Stimulated activated CD8-positive, alpha-beta memory T cell treated with anti-CD3 and anti-CD28 coated beads, Interleukin-12 subunit alpha, Interleukin-12 subunit beta, amount 100 ng/mL, for 4 hours (primary cell): ENCODE data around the gene REPS2.

Experiments
- DNase-seq: peaks from one replicate; pipeline ENCODE4 v3.0.0-alpha.2; 2020; ENCODE audit warnings: low read depth

REPS2 gene

GRCh38 chrX:17036171-17036961, 89.9 kb downstream of the REPS2 start:
- no peak for DNase-seq

DNA sequence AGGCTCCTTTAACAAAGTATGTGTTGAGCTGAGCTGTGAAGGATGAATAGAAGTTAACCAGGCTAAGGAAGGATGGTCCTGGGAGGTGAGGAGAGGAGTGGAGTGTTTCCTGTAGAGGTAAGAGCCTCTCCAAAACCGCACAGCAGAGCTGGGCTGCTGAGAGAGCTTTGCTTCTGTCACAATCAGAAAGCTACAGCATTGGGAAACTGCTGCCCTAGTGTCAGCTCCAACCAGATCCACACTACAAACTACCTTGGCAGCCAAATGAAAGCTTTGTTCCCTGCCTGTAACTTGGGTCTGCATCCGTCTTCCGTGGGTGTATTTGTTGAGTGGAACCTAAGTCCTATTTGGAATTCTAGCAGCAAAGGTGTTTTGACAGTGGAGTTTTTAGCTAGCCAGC, 91.8 kb downstream of the REPS2 start:
- no peak for DNase-seq

GRCh38 chrX:17038681-17039161, 92.3 kb downstream of the REPS2 start:
- no peak for DNase-seq

- DNase-seq, result no peak
Measured at GRCh38 chrX:17039826-17040225, 93.4 kb downstream of the REPS2 start.

GRCh38 chrX:17040711-17041110, 94.3 kb downstream of the REPS2 start:
- DNase-seq, result no peak

DNA sequence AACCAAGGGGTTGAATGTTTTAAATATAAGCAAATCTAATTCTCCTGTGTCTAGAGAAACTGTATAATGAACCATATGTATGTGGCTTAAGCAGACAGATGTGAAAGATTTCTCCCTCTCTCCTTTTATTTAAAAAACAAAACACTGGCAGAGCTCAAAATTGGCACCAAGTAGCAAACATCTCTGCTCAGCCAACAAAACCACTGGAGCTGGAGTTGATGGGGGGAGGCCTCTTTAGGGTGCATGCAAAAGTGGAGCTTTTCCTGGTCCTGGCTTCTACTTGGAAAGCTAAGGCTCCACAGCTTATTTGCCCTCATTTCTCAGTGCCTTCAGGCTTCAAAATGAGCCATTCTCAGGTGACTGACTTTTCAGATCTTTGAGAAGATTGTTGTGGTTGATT, 95.6 kb downstream of the REPS2 start:
- DNase-seq, result no peak

DNA sequence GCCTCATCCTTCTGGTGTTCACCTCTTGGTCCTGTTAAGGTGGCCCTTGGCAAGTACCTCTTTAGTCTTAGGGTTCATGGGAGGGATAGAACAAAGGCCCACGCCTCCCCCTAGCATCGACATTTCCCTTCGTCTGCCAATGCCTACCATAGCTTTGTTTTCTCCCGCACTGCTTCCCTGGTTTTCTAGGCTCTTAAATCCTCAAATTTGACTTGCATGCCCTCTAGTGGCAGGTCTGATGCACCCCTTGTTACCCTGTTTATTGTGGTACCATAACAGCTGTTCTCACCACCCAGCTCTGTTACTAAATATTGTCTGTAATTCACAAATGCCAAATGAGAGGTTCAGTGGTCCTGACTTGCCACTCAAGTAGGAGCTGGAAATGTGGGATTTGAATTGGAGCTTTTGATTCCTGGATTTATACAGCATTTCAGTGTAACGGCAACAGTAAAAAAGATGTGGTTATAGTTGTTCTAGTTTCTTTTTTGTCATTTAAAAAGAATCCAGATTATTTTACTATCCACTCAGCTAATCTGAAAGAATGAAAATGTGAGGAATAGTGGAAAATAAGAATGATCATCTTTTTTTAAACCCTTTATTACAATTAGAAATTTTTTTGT, 100.1 kb downstream of the REPS2 start:
- DNase-seq, result no peak

- no peak for DNase-seq
Measured at GRCh38 chrX:17047224-17047623, 100.8 kb downstream of the REPS2 start.

GRCh38 chrX:17052210-17052609, 105.8 kb downstream of the REPS2 start:
- no peak for DNase-seq

GRCh38 chrX:17052793-17053192, 106.3 kb downstream of the REPS2 start:
- no peak for DNase-seq

DNA sequence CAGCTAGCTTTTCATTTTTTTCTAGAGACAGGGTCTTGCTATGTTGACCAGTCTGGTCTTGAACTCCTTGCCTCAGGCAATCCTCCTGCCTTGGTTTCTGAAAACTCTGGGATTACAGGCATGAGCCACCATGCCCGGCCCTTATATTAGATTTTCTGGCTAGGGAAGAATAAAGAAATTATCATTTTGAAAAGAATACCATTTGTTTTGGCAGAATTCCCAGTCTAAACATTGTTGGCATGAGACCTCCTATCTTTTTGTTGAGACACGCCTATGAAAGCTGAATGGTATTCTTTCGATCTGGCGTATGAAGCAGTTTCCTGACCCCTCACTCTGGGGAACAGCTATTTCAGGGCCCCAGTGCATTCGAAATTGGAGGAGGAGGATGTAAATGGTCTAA, 107.0 kb downstream of the REPS2 start:
- no peak for DNase-seq

DNA sequence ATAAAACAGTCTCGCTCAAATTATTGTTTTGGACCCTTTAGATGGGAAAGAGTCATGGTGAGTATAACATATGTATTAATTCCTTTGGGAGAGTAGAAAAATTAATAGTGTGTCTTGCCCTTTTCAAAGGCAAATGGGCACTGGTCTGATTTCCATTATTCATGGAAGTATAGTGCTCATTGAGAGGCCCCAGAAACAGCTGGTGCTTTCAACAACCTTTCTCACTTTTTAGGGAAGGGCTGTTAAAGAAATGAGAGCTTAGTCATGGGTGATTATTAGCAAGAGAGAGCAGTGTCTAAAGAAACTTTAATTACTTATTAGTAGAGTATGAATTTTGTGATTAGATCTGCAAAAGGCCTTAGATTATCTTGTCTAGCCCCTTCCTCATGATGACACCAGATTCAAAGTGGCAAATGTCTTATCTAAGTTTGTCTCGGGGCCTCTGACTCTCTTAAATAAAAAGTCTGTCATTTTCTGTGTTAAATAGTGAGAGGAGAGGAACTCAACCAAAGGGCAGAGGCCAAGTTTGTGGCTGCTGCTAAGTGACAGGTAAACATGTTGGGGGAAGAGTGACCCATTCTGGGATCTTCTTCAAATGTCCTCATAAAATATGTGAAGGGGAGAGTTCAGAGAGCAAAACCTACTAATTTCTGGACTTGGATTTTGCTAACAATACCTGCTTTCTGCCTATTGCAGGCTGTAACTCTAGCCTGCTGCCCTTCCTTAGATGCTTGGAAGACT, 110.6 kb downstream of the REPS2 start:
- no peak for DNase-seq

- DNase-seq, result no peak
Measured at GRCh38 chrX:17062065-17062464, 115.6 kb downstream of the REPS2 start.

DNA sequence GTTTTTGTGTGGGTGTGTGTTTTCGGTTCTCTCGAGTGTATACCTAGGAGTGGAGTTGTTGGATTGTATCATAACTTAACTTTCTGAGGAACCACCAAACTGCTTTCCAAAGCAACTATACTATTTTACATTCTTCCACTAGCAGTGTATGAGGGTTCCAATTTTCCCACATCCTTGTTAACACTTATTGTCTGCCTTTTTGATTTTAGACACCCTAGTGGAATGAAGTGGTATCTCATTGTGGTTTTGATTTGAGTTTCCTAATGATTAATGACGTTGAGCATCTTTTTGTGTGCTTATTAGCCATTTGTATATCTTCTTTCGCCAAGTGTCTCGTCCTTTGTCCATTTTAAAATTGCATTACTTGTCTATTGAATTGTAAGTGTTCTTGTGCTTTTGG, 118.6 kb downstream of the REPS2 start:
- DNase-seq, result no peak

- DNase-seq, result no peak
Measured at GRCh38 chrX:17067534-17067933, 121.1 kb downstream of the REPS2 start.

- DNase-seq, result no peak
Measured at GRCh38 chrX:17072301-17072700, 125.8 kb downstream of the REPS2 start.

- no peak for DNase-seq
Measured at GRCh38 chrX:17072721-17073230, 126.3 kb downstream of the REPS2 start.

DNA sequence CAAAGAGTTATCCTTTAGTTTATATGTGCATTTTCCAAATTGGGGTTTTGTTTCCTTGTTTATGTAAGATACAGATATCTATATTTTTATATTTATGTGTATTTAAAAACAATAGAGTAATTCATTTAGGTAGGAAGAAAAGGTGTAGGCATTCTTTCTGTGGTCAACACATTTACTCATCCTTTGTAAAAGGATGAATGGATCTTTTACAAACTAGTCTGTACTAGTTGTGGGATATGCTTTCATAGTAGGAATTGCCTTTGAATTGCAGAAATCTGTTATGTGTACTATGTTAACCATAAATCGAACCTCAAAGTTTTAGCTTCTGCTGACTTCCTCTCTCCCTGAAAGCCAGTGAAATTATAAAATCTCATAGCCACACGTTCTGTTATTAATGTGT, 128.5 kb downstream of the REPS2 start:
- no peak for DNase-seq

DNA sequence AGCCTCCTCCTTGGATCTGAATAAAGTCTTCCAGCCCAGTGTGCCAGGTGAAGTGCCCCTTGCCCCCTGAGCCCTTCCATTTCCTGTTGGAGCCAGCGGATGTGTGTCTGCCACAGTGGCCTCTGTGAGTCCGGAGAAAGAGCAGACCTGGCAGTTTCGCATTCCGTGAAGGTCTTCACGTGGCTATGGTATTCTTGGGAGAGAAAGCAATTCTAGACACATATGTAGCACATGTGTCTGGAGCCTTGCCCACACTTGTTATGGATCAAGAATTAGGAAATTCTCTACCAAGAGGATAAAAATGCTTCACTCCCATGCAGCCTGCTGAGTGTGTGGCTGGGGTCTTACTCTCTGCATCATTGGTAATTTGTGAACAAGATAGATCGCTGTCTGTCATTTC, 130.9 kb downstream of the REPS2 start:
- no peak for DNase-seq

DNA sequence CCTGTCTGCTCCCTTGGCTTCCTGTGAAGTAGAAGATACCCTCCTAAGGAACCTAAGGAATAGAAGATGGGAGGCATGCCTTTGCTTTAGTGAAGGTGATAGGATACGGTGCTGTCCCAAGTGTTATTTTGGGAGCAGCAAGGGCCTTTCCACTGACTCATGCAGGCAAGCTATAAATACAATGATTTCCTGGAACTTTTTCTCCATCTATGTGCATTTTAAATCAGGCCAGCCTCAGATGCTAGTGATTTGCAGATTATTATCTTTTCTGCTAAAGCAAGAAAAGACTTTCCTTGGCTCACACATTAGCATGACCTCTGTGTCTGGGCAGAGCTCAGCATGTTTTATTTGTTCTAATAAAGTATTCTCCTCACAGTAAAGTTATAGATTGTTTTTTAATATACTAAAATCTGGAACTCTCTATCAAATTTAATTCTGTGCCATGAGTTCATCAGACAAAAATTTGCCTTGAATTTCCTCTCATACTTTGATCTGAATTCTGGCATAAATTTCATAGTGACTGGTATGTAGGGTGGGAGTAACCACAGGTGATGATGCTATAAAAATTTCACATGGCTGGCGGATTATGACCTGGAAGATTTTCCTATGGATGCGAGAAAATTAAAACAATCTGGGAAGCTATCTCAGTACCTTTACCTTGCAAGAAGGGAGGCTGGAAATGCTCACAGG, 131.7 kb downstream of the REPS2 start:
- DNase-seq, result no peak

- no peak for DNase-seq
Measured at GRCh38 chrX:17081511-17081910, 135.1 kb downstream of the REPS2 start.

- no peak for DNase-seq
Measured at GRCh38 chrX:17081968-17082367, 135.5 kb downstream of the REPS2 start.
